H1 (cell line): ENCODE data around the gene DNAJB5. TPM values are rescaled to one million over a fixed set of nuclear protein-coding genes. Genes with fewer than 3 reads are reported as not detected.

Experiments
- CTCF ChIA-PET: fragments of 300-600 bp; sonication (Branson Sonifier 250); formaldehyde crosslinking; loops from one replicate; lab custom pipeline; 2021; ENCODE audit not compliant: partially characterized antibody; lab: Charles Lee
- POLR2A ChIA-PET: fragments of 300-600 bp; sonication (Branson Sonifier 250); formaldehyde crosslinking; loops from one replicate; lab custom pipeline; 2021; ENCODE audit warnings: inconsistent platforms; ENCODE audit not compliant: partially characterized antibody; lab: Charles Lee
- DNase-seq, 2 experiments: peaks; one replicate each; pipeline versions ENCODE4 v3.0.0 to v3.0.0-alpha.2; 2010 to 2022; ENCODE audit warnings: low spot score in 2 of 2, low read depth in 1 of 2, mixed read lengths in 1 of 2
- FAIRE-seq: peaks from 2 replicates; lab custom pipeline; 2011; peaks lifted over from hg19 to GRCh38; lab: Jason Lieb, UNC
- H2AFZ ChIP-seq: 2 replicates; pipeline ENCODE4 v1.8.1; 2012; ENCODE audit warnings: low read length, inconsistent platforms
- H2AK5ac ChIP-seq: 2 replicates; pipeline ENCODE4 v1.6.1; 2013; ENCODE audit warnings: low read depth, low read length
- H2BK120ac ChIP-seq: replicated peaks from 2 replicates; pipeline ENCODE3; 2013; ENCODE audit warnings: low read depth, low read length, inconsistent platforms
- H2BK12ac ChIP-seq: 2 replicates; pipeline ENCODE4 v1.6.1; 2013; ENCODE audit warnings: low read depth, low read length
- H2BK15ac ChIP-seq: 2 replicates; pipeline ENCODE4 v1.6.1; 2013; ENCODE audit warnings: low read length
- H2BK20ac ChIP-seq: 2 replicates; pipeline ENCODE4 v1.6.1; 2013; ENCODE audit warnings: low read length
- H2BK5ac ChIP-seq: 2 replicates; pipeline ENCODE4 v1.6.1; 2013; ENCODE audit warnings: low read depth, low read length
- H3K14ac ChIP-seq: 2 replicates; pipeline ENCODE4 v1.6.1; 2013; ENCODE audit warnings: inconsistent platforms; ENCODE audit not compliant: insufficient read length
- H3K18ac ChIP-seq: 2 replicates; pipeline ENCODE4 v1.6.1; 2013; ENCODE audit warnings: low read length; ENCODE audit errors: extremely low read depth
- H3K23ac ChIP-seq: 2 replicates; pipeline ENCODE4 v1.6.1; 2013; ENCODE audit warnings: inconsistent platforms; ENCODE audit not compliant: insufficient read length
- H3K23me2 ChIP-seq: 2 replicates; pipeline ENCODE4 v1.6.1; 2013; ENCODE audit warnings: low read depth, low read length
- H3K27ac ChIP-seq: 2 replicates; pipeline ENCODE4 v1.6.1; 2011; ENCODE audit warnings: low read depth, low read length, inconsistent platforms
- H3K27me3 ChIP-seq, 4 experiments: replicated peaks in 1 of 4; 1 replicate in 1 of 4; 2 replicates in 3 of 4; pipeline versions ENCODE4 v1.6.1 to v1.8.1; 2011 to 2013; ENCODE audit warnings: low read length in 3 of 4, mild to moderate bottlenecking in 3 of 4, inconsistent platforms in 2 of 4, mixed read lengths in 2 of 4, moderate library complexity in 1 of 4; ENCODE audit not compliant: control insufficient read depth in 3 of 4, insufficient read depth in 3 of 4; ENCODE audit errors: extremely low read depth in 1 of 4
- H3K36me3 ChIP-seq, 4 experiments: 2 replicates each; pipeline versions ENCODE4 v1.6.1 to v1.8.1; 2011 to 2013; ENCODE audit warnings: mild to moderate bottlenecking in 4 of 4, low read length in 3 of 4, moderate library complexity in 2 of 4, control low read depth in 1 of 4, inconsistent platforms in 1 of 4; ENCODE audit not compliant: insufficient read depth in 4 of 4, control insufficient read depth in 2 of 4
- H3K4ac ChIP-seq: replicated peaks from 2 replicates; pipeline ENCODE3; 2013; ENCODE audit warnings: low read length, low read depth, mixed read lengths, inconsistent platforms; ENCODE audit not compliant: insufficient read length
- H3K4me1 ChIP-seq, 4 experiments: replicated peaks in 1 of 4; 1 replicate in 1 of 4; 2 replicates in 3 of 4; pipeline versions ENCODE4 v1.6.1 to v1.8.1; 2011 to 2013; ENCODE audit warnings: low read length in 3 of 4, inconsistent platforms in 2 of 4, mixed read lengths in 1 of 4; ENCODE audit not compliant: insufficient read depth in 4 of 4, control insufficient read depth in 3 of 4
- H3K4me2 ChIP-seq, 2 experiments: 2 replicates each; pipeline versions ENCODE4 v1.6.1 to v1.8.1; 2011 to 2013; ENCODE audit warnings: low read depth in 2 of 2, low read length in 2 of 2, control low read depth in 1 of 2, inconsistent platforms in 1 of 2, mild to moderate bottlenecking in 1 of 2; ENCODE audit not compliant: insufficient read depth in 1 of 2
- H3K4me3 ChIP-seq, 4 experiments: fragments of 200-600, 300-600 bp in 1 of 4; sonication (generic), shearing (Covaris generic), sonication (Bioruptor Twin) in 1 of 4; 2 replicates each; pipeline versions ENCODE4 v1.5.1 to v1.8.1; 2011 to 2016; ENCODE audit warnings: low read length in 4 of 4, low read depth in 3 of 4, control low read depth in 2 of 4, inconsistent platforms in 2 of 4, mild to moderate bottlenecking in 2 of 4, mixed read lengths in 1 of 4, moderate library complexity in 1 of 4; ENCODE audit not compliant: insufficient read depth in 2 of 4; ENCODE audit errors: extremely low read depth in 1 of 4
- H3K56ac ChIP-seq: replicated peaks from 2 replicates; pipeline ENCODE3; 2013; ENCODE audit warnings: low read depth, mild to moderate bottlenecking, mixed read lengths, low read length, inconsistent platforms; ENCODE audit not compliant: insufficient read length
- H3K79me1 ChIP-seq: 2 replicates; pipeline ENCODE4 v1.6.1; 2013; ENCODE audit warnings: low read depth, low read length, control low read depth
- H3K79me2 ChIP-seq, 2 experiments: 2 replicates each; pipeline versions ENCODE4 v1.6.1 to v1.8.1; 2012 to 2013; ENCODE audit warnings: low read length in 2 of 2, mild to moderate bottlenecking in 2 of 2, inconsistent platforms in 1 of 2; ENCODE audit not compliant: insufficient read depth in 2 of 2, control insufficient read depth in 1 of 2
- H3K9ac ChIP-seq, 4 experiments: replicated peaks in 1 of 4; 1 replicate in 1 of 4; 2 replicates in 3 of 4; pipeline versions ENCODE4 v1.6.1 to v1.8.1; 2011 to 2013; ENCODE audit warnings: low read depth in 3 of 4, low read length in 3 of 4, control low read depth in 2 of 4, mild to moderate bottlenecking in 2 of 4, moderate library complexity in 2 of 4, inconsistent platforms in 1 of 4; ENCODE audit errors: extremely low read depth in 1 of 4
- H3K9me3 ChIP-seq, 2 experiments: 2 replicates each; pipeline versions ENCODE4 v1.6.1 to v1.8.1; 2012 to 2013; ENCODE audit warnings: mild to moderate bottlenecking in 2 of 2, moderate library complexity in 2 of 2, control low read depth in 1 of 2, inconsistent platforms in 1 of 2, low read depth in 1 of 2, low read length in 1 of 2, mixed read lengths in 1 of 2; ENCODE audit not compliant: insufficient read depth in 2 of 2
- H4K20me1 ChIP-seq, 2 experiments: replicated peaks in 1 of 2; 2 replicates each; pipeline versions ENCODE3 to v1.8.1; 2011 to 2013; ENCODE audit warnings: inconsistent platforms in 2 of 2, low read length in 2 of 2, mild to moderate bottlenecking in 1 of 2; ENCODE audit not compliant: insufficient read depth in 2 of 2, control insufficient read depth in 1 of 2
- H4K5ac ChIP-seq: 2 replicates; pipeline ENCODE4 v1.6.1; 2013; ENCODE audit warnings: low read length, low read depth, mixed read lengths, inconsistent platforms; ENCODE audit not compliant: insufficient read length
- H4K8ac ChIP-seq: 2 replicates; pipeline ENCODE4 v1.8.0; 2013; ENCODE audit warnings: mild to moderate bottlenecking, moderate library complexity, low read length, inconsistent platforms; ENCODE audit not compliant: insufficient read depth; ENCODE audit errors: extremely low read depth
- H4K91ac ChIP-seq: replicated peaks from 2 replicates; pipeline ENCODE3; 2013; ENCODE audit warnings: low read length, mixed read lengths, inconsistent platforms; ENCODE audit not compliant: insufficient read length
- CTCF ChIP-seq, 3 experiments: IDR thresholded peaks; 1 replicate in 2 of 3; 2 replicates in 1 of 3; pipeline versions ENCODE4 v1.5.1 to v1.6.1; 2011; ENCODE audit warnings: low read length in 3 of 3, mild to moderate bottlenecking in 3 of 3, inconsistent platforms in 2 of 3, low read depth in 1 of 3, moderate library complexity in 1 of 3; ENCODE audit not compliant: insufficient read depth in 1 of 3; ENCODE audit errors: control extremely low read depth in 1 of 3
- KDM5A ChIP-seq: fragments of 200-600 bp; IDR thresholded peaks from 2 replicates; pipeline ENCODE4 v1.7.1; 2012; ENCODE audit warnings: mild to moderate bottlenecking, low read length, inconsistent platforms, mixed read lengths
- RNF2 ChIP-seq: fragments of 200-900, 300-1000 bp; sonication (generic); IDR thresholded peaks from 2 replicates; pipeline ENCODE4 v1.7.1; 2016; ENCODE audit warnings: borderline replicate concordance, low read depth, mild to moderate bottlenecking, antibody characterized with exemption, low read length; ENCODE audit not compliant: poor library complexity, severe bottlenecking; ENCODE audit errors: missing control alignments
- whole genome bisulfite sequencing, 2 experiments: shearing (Covaris generic) in 1 of 2; methylation state at CpG; one replicate each; pipeline versions ENCODE4 v1.1.6 to v1.1.7; 2013 to 2015; ENCODE audit warnings: low lambda C conversion rate in 2 of 2, mixed read lengths in 2 of 2, inconsistent platforms in 1 of 2, low coverage in 1 of 2, missing lambda C conversion rate in 1 of 2; ENCODE audit not compliant: insufficient replicate concordance in 2 of 2, insufficient coverage in 1 of 2, insufficient read length in 1 of 2; ENCODE audit errors: extremely low coverage in 1 of 2, missing lambda C conversion rate in 1 of 2; 5-methylcytosine and 5-hydroxymethylcytosine counted together
- polyA plus RNA-seq, 7 experiments: library from polyadenylated mRNA; depleted of rRNA in 3 of 7; stranded (reverse) in 5 of 7; unstranded in 2 of 7; fragments of >200 nt in 5 of 7; fragments of 200-250 nt in 2 of 7; gene quantifications; 1 replicate in 5 of 7; 2 replicates in 1 of 7; 4 replicates in 1 of 7; pipeline versions ENCODE4 v1.2.1 to v1.2.3, GENCODE V29; 2011 to 2013; ENCODE audit warnings: missing spikeins in 2 of 7, mixed read lengths in 2 of 7
- total RNA-seq: library from RNA; stranded (reverse); fragmentation: NEBNext Ultra II Directional; extraction: Animal tissue kit (Norgen Biotek cat#: 25700); gene quantifications from 2 replicates; pipeline ENCODE4 v1.2.1, GENCODE V29; 2021
- TF ChIP-seq, protein P1 (sequence below): IDR thresholded peaks from 2 replicates; pipeline ENCODE4 v1.6.1; 2011; ENCODE audit warnings: low read length, improper control_type of control experiment
- TF ChIP-seq, protein P2 (sequence below): IDR thresholded peaks from 2 replicates; pipeline ENCODE4 v1.6.1; 2012; ENCODE audit warnings: inconsistent platforms

The DNAJB5 gene
- total and polyA plus RNA-seq, 2 of the 8 experiments (the other 6 are each of a cell fraction or from before 2014, with no cell fraction given) = 25.0 to 34.1 TPM

- no peak overlapping the region for H4K5ac ChIP-seq
- no peaks in the 10 kb centered on the region for H4K20me1 ChIP-seq
- 12% methylated on average over 21 of the region's 21 CpGs; no CpG with 5 or more reads in 1 of the 2 experiments for WGBS, 2 experiments
- H3K23me2 ChIP-seq = no peaks in the 10 kb centered on the region; the same call in 1 of the 2 replicates
- H2BK12ac ChIP-seq = no peak overlapping the region
- no peak overlapping the region for H2AFZ ChIP-seq
- no peak overlapping the region for H3K23ac ChIP-seq
- H3K36me3 ChIP-seq = no peaks in the 10 kb centered on the region
- no peak overlapping the region for H2BK120ac ChIP-seq
- ChIA-PET POLR2A (no interaction called here), CTCF (interaction anchor here (2.0 kb wide), 1 partner anchor 27 kb away, joined by 9 read pairs; no protein-coding TSS in a partner anchor)
- no peak overlapping the region for H3K14ac ChIP-seq
- H3K4me3 ChIP-seq = peak overlapping the region; percentile 22 to 67 (median 40); a peak in 7 of 8 replicates
- no peak overlapping the region for H3K9ac ChIP-seq
- H4K8ac ChIP-seq = peak overlapping the region; percentile 75; the same call in 1 of the 2 replicates
- peak overlapping the region; percentile 71 for H3K4me2 ChIP-seq
- DNase-seq (no peak), FAIRE-seq (no peak)
- no peak overlapping the region for H3K18ac ChIP-seq
- TF ChIP-seq, protein P1, sequence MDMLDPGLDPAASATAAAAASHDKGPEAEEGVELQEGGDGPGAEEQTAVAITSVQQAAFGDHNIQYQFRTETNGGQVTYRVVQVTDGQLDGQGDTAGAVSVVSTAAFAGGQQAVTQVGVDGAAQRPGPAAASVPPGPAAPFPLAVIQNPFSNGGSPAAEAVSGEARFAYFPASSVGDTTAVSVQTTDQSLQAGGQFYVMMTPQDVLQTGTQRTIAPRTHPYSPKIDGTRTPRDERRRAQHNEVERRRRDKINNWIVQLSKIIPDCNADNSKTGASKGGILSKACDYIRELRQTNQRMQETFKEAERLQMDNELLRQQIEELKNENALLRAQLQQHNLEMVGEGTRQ = no peak
- TF ChIP-seq, protein P2, sequence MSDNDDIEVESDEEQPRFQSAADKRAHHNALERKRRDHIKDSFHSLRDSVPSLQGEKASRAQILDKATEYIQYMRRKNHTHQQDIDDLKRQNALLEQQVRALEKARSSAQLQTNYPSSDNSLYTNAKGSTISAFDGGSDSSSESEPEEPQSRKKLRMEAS = no peak
- TF ChIP-seq RNF2 (no peak), CTCF (IDR thresholded peaks at IDR 0.05; ENCODE audit: control extremely low read depth in 1 of 3, insufficient read depth in 1 of 3, low read depth in 1 of 3, low read length in 3 of 3) (no peak), KDM5A (no peak)
- peaks cover 1 to 22% (median 9%) of the 10 kb centered on the region in 4 experiments; a peak in 6 of 7 replicates for H3K27me3 ChIP-seq
- peaks cover 0 to 4% (median 3%) of the 10 kb centered on the region in 4 experiments for H3K4me1 ChIP-seq
- H3K79me1 ChIP-seq = no peaks in the 10 kb centered on the region
- H3K79me2 ChIP-seq = no peaks in the 10 kb centered on the region
- no peak overlapping the region for H3K27ac ChIP-seq
- no peak overlapping the region for H2BK20ac ChIP-seq
- H2BK15ac ChIP-seq = no peak overlapping the region
- no peak overlapping the region for H2BK5ac ChIP-seq
- no peak overlapping the region for H4K91ac ChIP-seq
- H3K9me3 ChIP-seq = no peaks in the 10 kb centered on the region
- H2AK5ac ChIP-seq = no peak overlapping the region
- H3K56ac ChIP-seq = no peak overlapping the region
- H3K4ac ChIP-seq = no peak overlapping the region
These were observed 31.0 kb upstream of the DNAJB5 start for GRCh38 chr9:34958411-34958982.
